Measurements from ENCODE around the gene SEPTIN1.
A peak's percentile ranks its signal among the peaks of the same experiment; 100 is the strongest.

Gene SEPTIN1

DNA sequence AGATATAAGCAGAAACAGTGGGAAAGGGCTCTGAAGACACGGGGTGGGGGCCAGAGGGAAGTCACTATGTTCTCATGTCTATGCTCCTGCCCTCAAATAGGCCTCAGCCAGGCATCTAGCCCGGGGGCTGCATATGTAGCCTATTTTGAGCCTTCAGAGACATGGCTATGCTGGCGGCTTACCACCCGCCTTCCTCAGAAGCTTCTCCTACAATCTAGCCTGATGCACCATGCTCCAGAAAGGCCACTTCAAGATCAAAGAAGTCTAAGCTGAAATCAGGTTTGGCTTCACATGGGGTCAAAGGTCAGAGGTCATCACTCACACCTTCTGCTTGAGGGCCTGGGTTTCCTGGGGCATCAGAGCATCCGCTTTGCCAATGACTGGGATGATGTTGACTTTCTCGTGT, 1.6 kb downstream of the SEPTIN1 start:
- Histone ChIP-seq H2AFZ (ENCODE audit: low read depth) (no peak overlapping the region), H3K4me1 (ENCODE audit: low read depth, poor library complexity, severe bottlenecking) (peaks cover 10% of the 10 kb centered on the region), H3K27ac (no peak overlapping the region), H3K4me3 (IDR thresholded peaks at IDR 0.05; ENCODE audit: insufficient read depth, low read depth, low read length) (no peak overlapping the region), H3K79me2 (ENCODE audit: insufficient read depth, low read depth) (0 out of 2 replicates have a peak, but pooled peaks cover 4% of the 10 kb centered on the region), H3K27me3 (ENCODE audit: insufficient read depth, low read depth) (no peaks in the 10 kb centered on the region), H3K9ac (no peak overlapping the region), H3K36me3 (ENCODE audit: insufficient read depth) (no peaks in the 10 kb centered on the region), H4K20me1 (ENCODE audit: insufficient read depth) (no peaks in the 10 kb centered on the region), H3K4me2 (no peak overlapping the region)
- TF ChIP-seq, protein P1, sequence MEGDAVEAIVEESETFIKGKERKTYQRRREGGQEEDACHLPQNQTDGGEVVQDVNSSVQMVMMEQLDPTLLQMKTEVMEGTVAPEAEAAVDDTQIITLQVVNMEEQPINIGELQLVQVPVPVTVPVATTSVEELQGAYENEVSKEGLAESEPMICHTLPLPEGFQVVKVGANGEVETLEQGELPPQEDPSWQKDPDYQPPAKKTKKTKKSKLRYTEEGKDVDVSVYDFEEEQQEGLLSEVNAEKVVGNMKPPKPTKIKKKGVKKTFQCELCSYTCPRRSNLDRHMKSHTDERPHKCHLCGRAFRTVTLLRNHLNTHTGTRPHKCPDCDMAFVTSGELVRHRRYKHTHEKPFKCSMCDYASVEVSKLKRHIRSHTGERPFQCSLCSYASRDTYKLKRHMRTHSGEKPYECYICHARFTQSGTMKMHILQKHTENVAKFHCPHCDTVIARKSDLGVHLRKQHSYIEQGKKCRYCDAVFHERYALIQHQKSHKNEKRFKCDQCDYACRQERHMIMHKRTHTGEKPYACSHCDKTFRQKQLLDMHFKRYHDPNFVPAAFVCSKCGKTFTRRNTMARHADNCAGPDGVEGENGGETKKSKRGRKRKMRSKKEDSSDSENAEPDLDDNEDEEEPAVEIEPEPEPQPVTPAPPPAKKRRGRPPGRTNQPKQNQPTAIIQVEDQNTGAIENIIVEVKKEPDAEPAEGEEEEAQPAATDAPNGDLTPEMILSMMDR (conservative IDR thresholded peaks at IDR 0.05; ENCODE audit: low read depth, low read length), result no peak

DNA sequence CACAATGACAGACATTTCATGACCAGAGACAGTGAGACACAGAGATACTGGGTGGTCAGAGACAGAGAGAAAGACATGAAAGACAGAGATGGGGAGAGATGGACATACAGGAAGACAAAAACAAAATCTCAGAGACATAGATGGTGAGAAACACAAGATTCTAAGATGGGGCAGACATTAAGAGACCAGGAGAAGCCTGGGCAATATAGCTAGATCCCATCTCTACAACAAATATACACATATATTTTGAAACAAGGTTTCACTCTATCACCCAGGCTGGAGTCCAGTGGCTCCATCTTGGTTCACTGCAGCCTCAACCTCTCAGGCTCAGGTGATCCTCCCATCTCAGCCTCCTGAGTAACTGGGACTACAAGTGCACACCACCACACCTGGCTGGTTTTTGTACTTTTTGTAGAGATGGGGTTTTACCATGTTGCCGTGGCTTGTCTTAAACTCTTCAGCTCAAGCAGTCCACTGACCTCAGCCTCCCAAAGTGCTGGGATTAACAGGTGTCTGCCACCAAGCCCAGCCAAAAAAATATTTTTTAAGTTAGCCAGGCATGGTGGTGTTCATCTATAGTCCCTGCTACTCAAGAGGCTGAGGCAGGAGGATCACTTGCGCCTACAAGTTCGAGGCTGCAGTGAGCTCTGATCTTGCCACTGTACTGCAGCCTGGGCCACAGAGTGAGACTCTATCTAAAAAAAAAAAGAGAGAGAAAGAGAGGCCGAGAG, 2.1 kb downstream of the SEPTIN1 start:
- no peaks in the 10 kb centered on the region for H3K27me3 ChIP-seq (ENCODE audit: insufficient read depth, low read depth)
- no peak overlapping the region for H3K9ac ChIP-seq
- TF ChIP-seq, protein P1 (conservative IDR thresholded peaks at IDR 0.05; ENCODE audit: low read depth, low read length), result no peak
- no peak overlapping the region for H2AFZ ChIP-seq (ENCODE audit: low read depth)
- peaks cover 10% of the 10 kb centered on the region for H3K4me1 ChIP-seq (ENCODE audit: low read depth, poor library complexity, severe bottlenecking)
- H4K20me1 ChIP-seq (ENCODE audit: insufficient read depth), result no peaks in the 10 kb centered on the region
- no peak overlapping the region for H3K4me3 ChIP-seq (IDR thresholded peaks at IDR 0.05; ENCODE audit: insufficient read depth, low read depth, low read length)
- peak overlapping the region; percentile 97; the same call in 1 of the 2 replicates for H3K4me2 ChIP-seq
- 0 out of 2 replicates have a peak, but pooled peaks cover 4% of the 10 kb centered on the region for H3K79me2 ChIP-seq (ENCODE audit: insufficient read depth, low read depth)
- no peak overlapping the region for H3K27ac ChIP-seq
- no peaks in the 10 kb centered on the region for H3K36me3 ChIP-seq (ENCODE audit: insufficient read depth)

DNA sequence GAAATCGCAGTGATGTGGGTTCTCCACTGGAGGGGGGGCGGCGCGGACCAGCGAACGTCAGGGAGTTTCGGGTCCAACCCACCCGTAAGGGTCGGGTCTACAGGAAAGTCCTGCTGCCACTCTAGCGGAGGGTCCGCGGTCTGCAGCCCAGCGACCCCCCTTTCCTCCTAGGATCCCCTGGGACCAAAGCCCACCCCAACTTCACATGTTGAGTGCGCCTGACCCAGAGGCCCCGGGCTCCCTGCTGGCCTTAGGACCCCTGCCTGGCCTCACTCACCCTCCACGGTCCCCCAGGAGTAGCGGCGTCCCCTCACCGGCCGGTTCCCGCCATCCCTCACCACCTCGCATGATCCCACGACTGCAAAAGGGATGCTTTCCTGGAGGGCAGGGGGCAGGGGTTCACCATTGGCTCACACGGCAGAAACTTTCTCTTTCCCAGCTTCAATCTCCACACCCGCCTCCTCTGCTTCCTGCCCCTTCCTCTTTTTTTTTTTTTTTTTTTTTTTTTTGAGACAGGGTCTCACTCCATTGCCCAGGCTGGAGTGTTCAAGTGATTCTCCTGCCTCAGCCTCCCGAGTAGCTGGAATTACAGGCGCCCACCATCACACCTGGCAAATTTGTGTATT, 3.1 kb downstream of the SEPTIN1 start:
- TF ChIP-seq, protein P1 (conservative IDR thresholded peaks at IDR 0.05; ENCODE audit: low read depth, low read length), result no peak
- no peaks in the 10 kb centered on the region for H3K27me3 ChIP-seq (ENCODE audit: insufficient read depth, low read depth)
- no peaks in the 10 kb centered on the region for H4K20me1 ChIP-seq (ENCODE audit: insufficient read depth)
- H2AFZ ChIP-seq (ENCODE audit: low read depth), result peak overlapping the region; percentile 98; the same call in 1 of the 2 replicates
- H3K4me1 ChIP-seq (ENCODE audit: low read depth, poor library complexity, severe bottlenecking), result peaks cover 10% of the 10 kb centered on the region
- H3K79me2 ChIP-seq (ENCODE audit: insufficient read depth, low read depth), result 0 out of 2 replicates have a peak, but pooled peaks cover 4% of the 10 kb centered on the region
- peak overlapping the region; percentile 99 for H3K27ac ChIP-seq
- H3K9ac ChIP-seq, result peak overlapping the region; percentile 88; the same call in 1 of the 2 replicates
- no peak overlapping the region for H3K4me3 ChIP-seq (IDR thresholded peaks at IDR 0.05; ENCODE audit: insufficient read depth, low read depth, low read length)
- H3K4me2 ChIP-seq, result peak overlapping the region; percentile 97
- H3K36me3 ChIP-seq (ENCODE audit: insufficient read depth), result no peaks in the 10 kb centered on the region

DNA sequence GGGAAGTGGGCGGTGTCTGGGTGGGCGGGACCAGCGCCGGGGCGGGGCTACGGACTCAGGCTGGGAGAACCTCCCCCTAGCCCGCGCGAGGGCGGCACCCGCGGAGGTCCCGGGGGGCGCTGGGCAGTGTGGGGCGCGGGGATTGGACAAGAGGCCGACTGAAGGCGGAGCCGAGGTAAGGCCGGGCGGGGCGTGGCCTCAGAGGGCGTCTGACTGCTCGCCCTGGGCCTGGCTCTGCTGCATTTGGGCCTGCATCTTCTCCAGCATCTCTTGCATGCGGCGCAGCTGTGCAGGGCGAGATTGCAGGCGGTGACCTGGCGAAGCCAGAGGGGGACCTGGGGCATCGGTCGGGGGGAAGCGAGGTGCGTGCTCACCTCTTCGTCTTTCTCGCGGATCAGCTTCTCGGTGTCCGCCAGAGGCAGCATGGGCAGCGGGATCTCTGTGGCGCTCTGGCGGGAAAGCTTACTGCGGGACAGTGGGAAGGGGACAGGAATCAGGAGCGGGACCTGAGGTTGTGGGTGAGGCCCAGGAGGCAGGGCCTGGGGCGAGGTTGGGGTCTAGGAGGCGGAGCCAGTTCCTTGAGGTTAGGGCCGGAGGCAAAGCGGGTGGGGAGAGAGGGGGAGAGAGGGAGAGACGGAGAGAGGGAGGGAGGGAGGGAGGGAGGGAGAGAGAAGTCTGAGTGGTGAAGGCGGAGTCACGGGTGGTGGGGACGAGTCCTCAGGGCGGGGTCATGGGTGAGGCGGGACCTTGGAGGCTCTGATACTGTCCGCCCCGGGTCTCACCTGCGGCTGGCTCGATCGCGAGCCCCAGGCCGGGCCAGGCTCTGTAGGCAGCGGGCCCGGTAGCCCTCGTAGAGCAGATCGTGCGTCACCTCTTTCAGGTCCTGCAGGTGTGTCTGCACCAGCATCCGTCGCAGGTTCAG, 3.9 kb downstream of the SEPTIN1 start:
- peak overlapping the region; percentile 97 for H3K4me2 ChIP-seq
- no peaks in the 10 kb centered on the region for H3K36me3 ChIP-seq (ENCODE audit: insufficient read depth)
- peaks cover 10% of the 10 kb centered on the region for H3K4me1 ChIP-seq (ENCODE audit: low read depth, poor library complexity, severe bottlenecking)
- TF ChIP-seq, protein P1 (conservative IDR thresholded peaks at IDR 0.05; ENCODE audit: low read depth, low read length), result no peak
- H4K20me1 ChIP-seq (ENCODE audit: insufficient read depth), result no peaks in the 10 kb centered on the region
- H3K27me3 ChIP-seq (ENCODE audit: insufficient read depth, low read depth), result no peaks in the 10 kb centered on the region
- peak overlapping the region; percentile 68 for H3K4me3 ChIP-seq (IDR thresholded peaks at IDR 0.05; ENCODE audit: insufficient read depth, low read depth, low read length)
- H3K79me2 ChIP-seq (ENCODE audit: insufficient read depth, low read depth), result 0 out of 2 replicates have a peak, but pooled peaks cover 4% of the 10 kb centered on the region
- H2AFZ ChIP-seq (ENCODE audit: low read depth), result peak overlapping the region; percentile 98
- peak overlapping the region; percentile 99 for H3K27ac ChIP-seq
- peak overlapping the region; percentile 88 for H3K9ac ChIP-seq
